Endothelial cell of umbilical vein (primary cell): ENCODE measurements around the gene NRF1.

Experiments
- EZH2 ChIP-seq: IDR thresholded peaks from 2 replicates; pipeline ENCODE4 v1.6.1; 2012; ENCODE audit warnings: borderline replicate concordance, low read depth, mild to moderate bottlenecking, moderate library complexity, low read length, inconsistent platforms; ENCODE audit not compliant: severe bottlenecking
- POLR2A ChIP-seq: IDR thresholded peaks from 2 replicates; pipeline ENCODE4 v1.6.1; 2012; ENCODE audit warnings: low read depth, mild to moderate bottlenecking, control low read depth, low read length
- POLR2AphosphoS5 ChIP-seq: IDR thresholded peaks from 2 replicates; pipeline ENCODE4 v1.6.1; 2012; ENCODE audit warnings: low read depth, mild to moderate bottlenecking, control low read depth, low read length, moderate library complexity; ENCODE audit not compliant: insufficient read depth
- TF ChIP-seq, protein P1 (sequence below), 2 donors: IDR thresholded peaks; 1 replicate in 1 of 2; 2 replicates in 1 of 2; pipeline ENCODE4 v1.5.1; 2011; ENCODE audit warnings: low read length in 2 of 2, mild to moderate bottlenecking in 2 of 2, moderate library complexity in 2 of 2, control low read depth in 1 of 2, inconsistent platforms in 1 of 2, low read depth in 1 of 2; ENCODE audit not compliant: insufficient read depth in 1 of 2; ENCODE audit errors: extremely low read depth in 1 of 2

DNA sequence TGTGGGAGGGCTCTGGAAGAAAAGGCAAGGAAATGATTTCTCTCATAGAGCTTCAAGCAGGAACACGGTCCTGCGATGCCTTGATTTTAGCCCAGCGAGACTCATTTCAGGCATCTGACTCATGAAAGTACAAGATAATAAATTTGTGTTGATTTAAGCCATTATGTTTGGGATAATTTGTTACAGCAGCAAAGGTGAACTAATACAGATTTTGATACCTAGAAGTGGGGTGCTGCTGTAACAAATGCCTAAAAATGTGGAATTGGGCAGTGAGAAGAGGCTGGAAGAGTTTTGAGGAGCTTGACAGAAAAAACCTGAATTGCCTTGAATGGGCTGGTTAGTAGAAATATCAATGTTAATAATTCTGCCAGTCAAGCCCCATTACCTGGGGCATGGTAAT, 44.1 kb upstream of the NRF1 start:
- TF ChIP-seq, protein P1, sequence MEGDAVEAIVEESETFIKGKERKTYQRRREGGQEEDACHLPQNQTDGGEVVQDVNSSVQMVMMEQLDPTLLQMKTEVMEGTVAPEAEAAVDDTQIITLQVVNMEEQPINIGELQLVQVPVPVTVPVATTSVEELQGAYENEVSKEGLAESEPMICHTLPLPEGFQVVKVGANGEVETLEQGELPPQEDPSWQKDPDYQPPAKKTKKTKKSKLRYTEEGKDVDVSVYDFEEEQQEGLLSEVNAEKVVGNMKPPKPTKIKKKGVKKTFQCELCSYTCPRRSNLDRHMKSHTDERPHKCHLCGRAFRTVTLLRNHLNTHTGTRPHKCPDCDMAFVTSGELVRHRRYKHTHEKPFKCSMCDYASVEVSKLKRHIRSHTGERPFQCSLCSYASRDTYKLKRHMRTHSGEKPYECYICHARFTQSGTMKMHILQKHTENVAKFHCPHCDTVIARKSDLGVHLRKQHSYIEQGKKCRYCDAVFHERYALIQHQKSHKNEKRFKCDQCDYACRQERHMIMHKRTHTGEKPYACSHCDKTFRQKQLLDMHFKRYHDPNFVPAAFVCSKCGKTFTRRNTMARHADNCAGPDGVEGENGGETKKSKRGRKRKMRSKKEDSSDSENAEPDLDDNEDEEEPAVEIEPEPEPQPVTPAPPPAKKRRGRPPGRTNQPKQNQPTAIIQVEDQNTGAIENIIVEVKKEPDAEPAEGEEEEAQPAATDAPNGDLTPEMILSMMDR (IDR thresholded peaks at IDR 0.05; ENCODE audit: extremely low read depth in 1 of 2, insufficient read depth in 1 of 2, low read depth in 1 of 2, low read length in 2 of 2) = no peak
- TF ChIP-seq EZH2 (no peak), POLR2A (no peak), POLR2AphosphoS5 (no peak)
